HG03103 (cell line): Measurements from ENCODE around the gene TSPEAR.
"Not testable (repeated sequence)": the region's sequence is repeated elsewhere in the genome, so short reads cannot be mapped to it uniquely, and the experiment has no call there.

ENCODE experiments used
- ATAC-seq: cut with Tn5 transposase; IDR thresholded peaks from one replicate; pipeline ENCODE4 v1.9.1; 2021; ENCODE audit warnings: low read depth; ENCODE audit not compliant: unreplicated experiment

The TSPEAR gene

GRCh38 chr21:44558329-44558675, 153.1 kb downstream of the TSPEAR start:
- ATAC-seq = not testable (repeated sequence)

GRCh38 chr21:44557491-44558328, 153.7 kb downstream of the TSPEAR start:
- ATAC-seq = no peak

GRCh38 chr21:44556879-44557278, 154.5 kb downstream of the TSPEAR start:
- ATAC-seq = no peak

- no peak for ATAC-seq
These were observed 156.0 kb downstream of the TSPEAR start for GRCh38 chr21:44555200-44555875.

GRCh38 chr21:44552681-44553080, 158.7 kb downstream of the TSPEAR start:
- ATAC-seq = no peak

GRCh38 chr21:44552136-44552535, 159.2 kb downstream of the TSPEAR start:
- no peak for ATAC-seq

- no peak for ATAC-seq
These were observed 159.9 kb downstream of the TSPEAR start, which contains the start of gene KRTAP10-2 for GRCh38 chr21:44551340-44551961. Gene KRTAP10-2 (minus strand): TSS chr21:44551505. CDS start chr21:44551458, 47 bp downstream.

- no peak for ATAC-seq
These were observed 160.6 kb downstream of the TSPEAR start for GRCh38 chr21:44550807-44551206.

GRCh38 chr21:44550285-44550684, 161.1 kb downstream of the TSPEAR start:
- ATAC-seq = not testable (repeated sequence)

- no peak for ATAC-seq
These were observed 161.7 kb downstream of the TSPEAR start for GRCh38 chr21:44549525-44550211.

- no peak for ATAC-seq
These were observed 162.4 kb downstream of the TSPEAR start for GRCh38 chr21:44548922-44549321.

GRCh38 chr21:44548381-44548780, 163.0 kb downstream of the TSPEAR start:
- ATAC-seq = no peak

- no peak for ATAC-seq
These were observed 163.6 kb downstream of the TSPEAR start for GRCh38 chr21:44547656-44548331.

GRCh38 chr21:44544566-44544965, 166.8 kb downstream of the TSPEAR start:
- no peak for ATAC-seq

GRCh38 chr21:44542716-44543115, 168.7 kb downstream of the TSPEAR start:
- no peak for ATAC-seq

- no peak for ATAC-seq
These were observed 170.6 kb downstream of the TSPEAR start for GRCh38 chr21:44540741-44541288.

GRCh38 chr21:44539991-44540666, 171.2 kb downstream of the TSPEAR start, which contains the start of gene KRTAP10-1:
Gene KRTAP10-1 (minus strand): TSS chr21:44540195. CDS start chr21:44540150, 45 bp downstream.
- ATAC-seq = no peak

- no peak for ATAC-seq
These were observed 172.3 kb downstream of the TSPEAR start for GRCh38 chr21:44539046-44539445.
